Measurements from ENCODE around the gene MSLN. TPM values are rescaled to one million over a fixed set of nuclear protein-coding genes. Genes with fewer than 3 reads are reported as not detected.

The MSLN gene
- total RNA-seq, 6 donors from 2014 or later, result 47.8 to 275 (median 121) TPM

DNA sequence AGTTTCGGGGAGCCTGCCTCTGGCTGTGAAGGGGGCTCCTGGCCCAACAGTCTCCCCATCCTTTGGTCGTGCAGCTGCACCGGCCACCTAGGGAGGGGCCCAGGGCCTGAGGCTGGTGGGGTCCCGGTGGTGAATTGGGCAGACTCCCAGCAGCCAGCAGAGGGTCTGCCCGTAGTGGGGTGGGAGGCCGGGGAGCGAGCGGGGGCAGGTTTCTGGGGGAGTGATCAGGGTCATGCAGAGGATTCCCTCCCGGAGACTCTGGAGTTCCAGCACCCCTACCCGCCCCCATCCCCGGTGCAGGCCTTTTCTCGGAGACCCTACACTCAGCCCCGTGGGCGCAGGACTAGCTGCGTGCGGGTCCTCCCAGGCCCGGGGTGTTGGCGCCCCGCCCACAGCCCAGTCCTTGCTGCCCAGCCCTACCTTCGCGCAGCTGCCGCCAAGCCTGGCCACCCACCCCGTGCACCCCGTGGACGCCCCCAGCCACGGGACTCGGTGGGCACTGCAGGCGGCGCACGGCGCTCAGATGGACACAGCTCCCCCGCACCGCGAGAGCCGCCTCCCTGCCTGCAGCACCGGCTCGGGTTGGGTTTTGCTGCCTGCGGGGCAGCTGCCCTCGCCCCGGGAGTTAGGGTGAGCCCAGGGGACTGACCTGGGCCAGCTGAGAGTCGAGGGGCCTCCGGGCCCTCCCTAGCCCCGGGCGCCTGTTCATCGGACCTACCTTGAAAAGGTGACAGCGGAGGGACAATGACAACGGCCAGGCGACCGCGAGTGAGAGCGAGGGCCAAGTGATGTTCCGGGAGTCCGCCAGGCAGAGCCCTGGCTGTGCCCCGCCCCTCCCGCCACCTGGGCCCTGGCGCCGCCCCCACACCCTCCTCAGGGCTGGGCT lies 39.7 kb downstream of the MSLN start, which contains the start of gene GNG13:
Gene GNG13, minus strand, starts transcription at position 787 of the 886 bp plus-strand sequence. CDS start 1,657 bp downstream, outside the sequence.
- Histone ChIP-seq H3K27me3 (peaks cover 0 to 27% (median 11%) of the 10 kb centered on the region in 4 donors), H3K4me3 (no peak within 1 kb of the TSS)
- 4 to 6% methylated on average over 13 to 31 of the region's 57 CpGs for WGBS, 2 donors

DNA sequence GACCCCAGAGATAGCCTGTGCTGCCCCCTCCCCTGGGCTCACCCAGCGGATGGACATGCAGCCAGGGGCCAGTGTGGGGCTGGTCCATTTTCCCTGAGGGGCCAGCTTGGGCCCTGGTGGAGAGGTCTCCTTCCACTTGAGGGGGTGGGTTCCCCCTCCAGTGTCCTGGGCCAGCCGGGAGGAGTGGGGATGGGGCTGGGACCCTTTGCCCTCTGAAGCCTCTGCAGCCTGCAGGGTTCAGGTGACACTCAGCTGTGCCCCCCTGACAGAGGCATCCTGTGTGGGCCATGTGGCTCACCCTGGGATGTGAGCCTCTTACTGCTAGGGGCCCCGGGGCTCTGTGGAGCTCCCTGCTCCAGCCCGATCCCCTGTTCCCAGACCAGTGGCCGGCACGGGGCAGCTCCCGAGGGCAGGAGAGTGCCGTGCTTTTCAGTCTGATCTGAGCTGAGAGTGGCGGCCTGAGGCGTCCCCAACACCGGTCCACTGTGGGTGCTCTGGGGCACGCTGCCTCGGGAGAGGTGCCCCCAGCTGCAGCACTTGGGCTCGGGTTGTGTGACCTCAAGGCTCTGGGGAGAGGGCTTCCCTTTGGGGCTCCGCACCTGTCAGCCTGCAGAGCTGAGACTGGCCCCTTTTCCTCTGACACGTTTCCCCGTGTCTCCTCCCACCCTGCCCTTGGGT lies 40.4 kb downstream of the MSLN start:
- DNase-seq, result peak in 1 of 2 donors; percentile 59
- TF ChIP-seq, protein P1, sequence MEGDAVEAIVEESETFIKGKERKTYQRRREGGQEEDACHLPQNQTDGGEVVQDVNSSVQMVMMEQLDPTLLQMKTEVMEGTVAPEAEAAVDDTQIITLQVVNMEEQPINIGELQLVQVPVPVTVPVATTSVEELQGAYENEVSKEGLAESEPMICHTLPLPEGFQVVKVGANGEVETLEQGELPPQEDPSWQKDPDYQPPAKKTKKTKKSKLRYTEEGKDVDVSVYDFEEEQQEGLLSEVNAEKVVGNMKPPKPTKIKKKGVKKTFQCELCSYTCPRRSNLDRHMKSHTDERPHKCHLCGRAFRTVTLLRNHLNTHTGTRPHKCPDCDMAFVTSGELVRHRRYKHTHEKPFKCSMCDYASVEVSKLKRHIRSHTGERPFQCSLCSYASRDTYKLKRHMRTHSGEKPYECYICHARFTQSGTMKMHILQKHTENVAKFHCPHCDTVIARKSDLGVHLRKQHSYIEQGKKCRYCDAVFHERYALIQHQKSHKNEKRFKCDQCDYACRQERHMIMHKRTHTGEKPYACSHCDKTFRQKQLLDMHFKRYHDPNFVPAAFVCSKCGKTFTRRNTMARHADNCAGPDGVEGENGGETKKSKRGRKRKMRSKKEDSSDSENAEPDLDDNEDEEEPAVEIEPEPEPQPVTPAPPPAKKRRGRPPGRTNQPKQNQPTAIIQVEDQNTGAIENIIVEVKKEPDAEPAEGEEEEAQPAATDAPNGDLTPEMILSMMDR (IDR thresholded peaks at IDR 0.05), result no peak
- Histone ChIP-seq H3K27ac (no peak overlapping the region), H3K4me3 (no peak overlapping the region), H3K9me3 (no peaks in the 10 kb centered on the region), H3K4me1 (peaks cover 0 to 11% (median 0%) of the 10 kb centered on the region in 4 donors), H3K36me3 (no peaks in the 10 kb centered on the region), H3K27me3 (peaks cover 0 to 27% (median 11%) of the 10 kb centered on the region in 4 donors)
- no peak for ATAC-seq (ENCODE audit: low FRiP score in 2 of 2)
- 0 to 14% methylated on average over 3 of the region's 17 CpGs for WGBS, 2 donors

More for the DNA sequence above, 39.7 kb downstream of the MSLN start, which contains the start of gene GNG13:
- DNase-seq (peak in 1 of 2 donors; percentile 81), ATAC-seq (ENCODE audit: low FRiP score in 2 of 2) (no peak)
- Histone ChIP-seq H3K4me1 (peaks cover 0 to 7% (median 0%) of the 10 kb centered on the region in 4 donors), H3K36me3 (no peaks in the 10 kb centered on the region), H3K27ac (no peak within 1 kb of the TSS), H3K9me3 (no peaks in the 10 kb centered on the region)
- TF ChIP-seq POLR2A (IDR thresholded peaks at IDR 0.05) (no peak), POLR2AphosphoS5 (IDR thresholded peaks at IDR 0.05) (no peak), EP300 (IDR thresholded peaks at IDR 0.05) (no peak)
- TF ChIP-seq, protein P1 (IDR thresholded peaks at IDR 0.05), result no peak

DNA sequence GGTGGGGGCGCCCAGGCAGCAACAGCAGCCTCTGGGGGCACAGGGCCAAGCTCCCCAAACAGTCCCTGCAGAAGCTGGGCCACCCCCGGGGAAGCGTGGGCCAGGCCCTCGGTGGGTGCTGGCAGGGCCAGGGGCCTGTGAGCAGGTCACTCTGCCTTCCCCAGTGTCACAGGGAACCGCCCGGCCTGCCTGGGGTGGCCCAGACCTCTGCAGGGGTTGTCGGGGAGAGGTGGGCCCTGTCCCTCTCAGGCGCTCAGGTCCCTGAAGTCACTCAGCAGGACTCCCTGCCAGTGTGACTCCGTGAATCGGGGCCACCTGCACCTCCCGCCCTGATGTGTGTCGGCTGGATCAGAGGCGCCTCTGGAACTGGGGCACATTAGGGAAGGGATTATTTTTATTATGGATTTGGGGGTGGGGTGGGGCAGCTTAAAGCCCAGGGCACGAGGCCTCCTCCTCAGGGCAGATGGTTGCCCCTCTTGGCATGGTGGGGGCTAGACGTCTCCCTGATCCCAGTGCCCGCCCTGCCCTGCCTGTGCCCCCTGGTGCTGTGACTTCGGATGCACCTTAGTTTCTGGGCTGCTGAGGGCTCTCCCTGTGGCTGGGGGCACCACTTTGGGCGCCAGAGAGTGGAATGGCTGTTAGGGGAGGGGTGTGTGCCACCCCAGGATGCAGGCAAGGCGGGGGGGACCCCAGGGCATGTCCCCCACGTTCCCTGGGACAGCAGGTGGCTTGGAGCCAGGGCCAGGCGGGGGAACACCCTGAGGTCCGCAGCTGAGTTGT lies 41.2 kb downstream of the MSLN start:
- peak in 1 of 2 donors; percentile 68 for DNase-seq
- H3K4me3 ChIP-seq, result no peak overlapping the region
- no peak for ATAC-seq (ENCODE audit: low FRiP score in 2 of 2)
- no peaks in the 10 kb centered on the region for H3K9me3 ChIP-seq
- 40 to 70% methylated on average over 2 to 11 of the region's 22 CpGs for WGBS, 2 donors
- TF ChIP-seq, protein P1 (IDR thresholded peaks at IDR 0.05), result no peak
- TF ChIP-seq EP300 (IDR thresholded peaks at IDR 0.05) (no peak), POLR2A (IDR thresholded peaks at IDR 0.05) (no peak)
- H3K36me3 ChIP-seq, result no peaks in the 10 kb centered on the region
- no peak overlapping the region for H3K27ac ChIP-seq
- peaks cover 0 to 19% (median under 1%) of the 10 kb centered on the region in 4 donors for H3K4me1 ChIP-seq
- peaks cover 0 to 27% (median 11%) of the 10 kb centered on the region in 4 donors for H3K27me3 ChIP-seq

DNA sequence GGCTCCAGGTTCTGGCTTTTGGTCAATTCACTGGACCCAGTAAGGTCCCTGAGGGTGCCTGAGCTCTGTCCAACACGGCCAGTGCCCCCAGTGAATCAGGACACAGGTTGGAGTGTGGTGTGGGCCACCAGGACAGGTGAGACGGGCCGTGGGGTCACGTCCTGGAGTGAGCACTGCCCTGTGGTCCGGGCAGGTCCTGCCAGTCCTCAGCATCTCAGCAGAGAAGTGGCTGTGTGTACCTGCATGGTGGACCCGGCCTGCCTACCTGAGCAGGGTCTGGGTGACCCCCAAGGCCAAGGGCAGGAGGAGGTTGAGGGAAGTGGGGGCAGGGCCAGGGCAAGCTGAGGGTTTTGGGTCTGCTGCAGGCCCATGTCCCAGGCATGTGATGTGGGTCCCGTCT lies 41.9 kb downstream of the MSLN start:
- Histone ChIP-seq H3K36me3 (no peaks in the 10 kb centered on the region), H3K9me3 (no peaks in the 10 kb centered on the region), H3K27me3 (peaks cover 0 to 27% (median 11%) of the 10 kb centered on the region in 4 donors), H3K4me3 (no peak overlapping the region), H3K27ac (no peak overlapping the region), H3K4me1 (peaks cover 0 to 23% (median 2%) of the 10 kb centered on the region in 4 donors)
- DNase-seq (no peak), ATAC-seq (ENCODE audit: low FRiP score in 2 of 2) (no peak)
- TF ChIP-seq POLR2A (IDR thresholded peaks at IDR 0.05) (no peak), EP300 (IDR thresholded peaks at IDR 0.05) (no peak), POLR2AphosphoS5 (IDR thresholded peaks at IDR 0.05) (no peak)
- TF ChIP-seq, protein P1 (IDR thresholded peaks at IDR 0.05), result no peak
- 68 to 77% methylated on average over 4 to 6 of the region's 7 CpGs for WGBS, 2 donors

Data from upper lobe of left lung (tissue), 6 donors.